HG02798 (cell line): ENCODE data around the gene CNOT2.

Experiments
- ATAC-seq: cut with Tn5 transposase; IDR thresholded peaks from one replicate; pipeline ENCODE4 v1.9.1; 2021; ENCODE audit warnings: mild to moderate bottlenecking; ENCODE audit not compliant: unreplicated experiment, poor library complexity

Gene CNOT2

DNA sequence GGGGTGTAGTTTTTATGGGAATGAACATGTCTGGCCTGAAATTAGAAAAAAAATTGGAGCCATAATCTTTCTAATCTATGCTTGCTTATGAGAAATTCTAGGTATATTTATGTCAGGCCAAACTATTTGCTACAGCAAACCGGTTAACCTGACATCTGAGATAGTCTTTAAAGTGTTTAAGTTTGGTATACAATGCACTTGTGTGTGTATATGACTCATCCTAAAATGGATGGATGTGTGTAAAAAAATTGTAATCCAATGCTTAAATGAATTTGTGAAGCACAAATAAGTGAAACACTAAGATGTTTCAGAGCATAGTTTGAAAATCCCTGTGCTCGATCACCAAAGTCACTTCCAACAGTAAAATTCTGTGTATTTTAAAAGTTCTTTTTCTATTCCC is 6.7 kb downstream of the CNOT2 start:
- ATAC-seq = no peak

DNA sequence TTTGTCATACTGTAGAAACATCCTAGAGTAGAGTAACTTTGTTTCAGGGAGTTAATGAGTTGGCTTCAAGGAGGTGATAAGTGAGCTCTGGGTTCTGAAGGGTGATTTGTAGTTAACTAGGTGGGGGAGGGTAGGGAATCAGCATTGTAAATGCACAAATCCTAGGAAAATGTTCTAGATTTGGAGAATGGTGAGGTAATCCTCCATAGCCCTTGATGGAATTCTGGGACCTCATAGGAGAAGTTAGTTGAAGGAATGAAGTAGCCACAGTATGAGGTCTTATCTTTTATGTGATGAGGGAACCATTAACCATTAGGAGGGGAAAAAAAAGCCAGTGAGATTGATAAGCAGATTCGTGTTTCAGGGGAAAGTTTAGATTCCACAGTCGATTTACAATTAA is 8.0 kb downstream of the CNOT2 start:
- ATAC-seq = no peak

DNA sequence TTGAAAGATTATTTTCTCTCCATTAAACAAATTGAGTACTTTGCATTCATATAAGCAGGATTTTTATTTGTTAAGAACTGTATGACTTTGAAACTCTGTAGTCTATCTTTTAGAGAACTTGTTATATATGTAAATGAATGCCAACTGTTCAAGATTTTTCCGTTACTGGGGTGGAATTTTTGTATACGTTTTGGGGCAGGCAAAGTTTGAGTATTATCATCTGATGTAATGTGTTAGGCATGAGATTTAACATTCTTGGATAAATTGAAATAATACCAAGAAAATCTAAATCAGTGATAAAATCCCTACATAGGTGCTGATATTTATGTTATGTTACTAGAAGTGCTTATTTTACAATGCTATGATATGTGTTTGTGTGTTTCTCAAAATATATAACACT is 8.4 kb downstream of the CNOT2 start:
- ATAC-seq = no peak

DNA sequence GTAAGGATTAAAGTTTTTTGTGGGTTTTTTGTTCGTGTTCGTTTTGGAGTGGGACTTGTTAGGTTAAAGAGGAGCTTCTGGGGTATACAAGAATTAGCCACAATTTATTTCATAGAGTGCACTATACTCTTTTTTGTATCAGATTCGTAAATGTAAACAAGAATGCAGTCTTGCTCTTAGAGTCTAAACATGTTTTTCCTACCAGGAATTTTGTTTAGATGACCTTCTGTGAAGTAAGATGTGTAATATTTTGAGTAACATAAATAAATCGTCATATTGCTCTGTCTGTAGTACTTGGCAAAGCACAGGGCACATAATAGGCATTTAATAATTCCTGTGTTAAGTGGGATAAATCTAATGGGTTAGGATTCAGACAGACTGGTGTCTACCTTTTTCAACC is 9.6 kb downstream of the CNOT2 start:
- no peak for ATAC-seq

DNA sequence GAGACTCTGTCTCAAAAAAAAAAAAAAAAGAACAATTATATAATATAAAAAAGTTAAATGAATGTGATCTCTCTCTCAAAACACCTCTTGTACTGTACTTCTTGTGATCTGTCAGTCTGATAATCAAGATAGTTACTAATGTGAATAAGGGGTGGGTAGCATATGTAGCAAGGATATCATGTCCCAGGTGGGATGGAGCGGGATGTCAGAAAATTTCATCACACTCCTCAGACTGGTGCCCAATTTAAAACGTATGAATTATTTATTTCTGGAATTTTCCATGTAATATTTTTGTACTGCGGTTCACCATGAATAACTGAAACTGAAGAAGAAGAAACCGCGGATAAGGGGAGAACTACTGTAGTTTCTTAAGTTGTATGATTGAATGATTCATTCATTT is 11.0 kb downstream of the CNOT2 start:
- ATAC-seq = no peak

DNA sequence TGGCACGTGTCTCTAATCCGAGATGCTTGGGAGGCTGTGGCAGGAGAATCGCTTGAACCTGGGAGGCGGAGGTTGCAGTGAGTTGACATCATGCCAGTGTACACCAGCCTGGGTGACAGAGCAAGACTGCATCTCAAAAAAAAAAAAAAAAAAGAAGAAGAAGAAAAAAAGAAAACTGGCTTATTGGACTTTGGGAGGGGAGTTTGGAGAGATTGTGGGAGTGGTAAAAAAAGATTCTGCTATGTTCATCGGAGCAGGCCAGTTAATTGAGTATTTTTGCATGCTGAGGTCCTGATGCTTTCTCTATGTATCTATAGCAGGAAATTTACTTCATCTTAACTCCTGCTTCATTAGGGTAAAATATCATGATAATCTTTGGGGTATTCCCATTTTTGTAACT is 11.6 kb downstream of the CNOT2 start:
- ATAC-seq = no peak

DNA sequence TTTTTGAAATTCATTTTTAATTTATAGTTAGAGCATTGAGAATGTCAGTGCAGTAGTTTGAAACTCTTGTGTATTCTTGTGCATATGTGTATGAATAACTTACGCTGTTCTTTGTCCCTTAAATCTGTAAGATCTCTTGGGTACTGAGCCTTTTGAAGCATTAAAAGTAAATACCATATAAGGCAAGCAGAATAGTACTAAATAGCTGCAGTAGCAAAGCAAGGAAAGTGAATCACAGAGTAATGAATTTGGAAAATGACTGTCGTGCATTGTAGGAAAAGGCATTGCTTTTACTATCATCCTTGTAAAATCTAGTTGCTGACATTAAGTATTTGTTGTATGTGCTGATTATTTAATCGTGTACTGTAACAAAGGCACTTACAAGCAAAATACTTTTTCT is 12.1 kb downstream of the CNOT2 start:
- ATAC-seq = no peak

DNA sequence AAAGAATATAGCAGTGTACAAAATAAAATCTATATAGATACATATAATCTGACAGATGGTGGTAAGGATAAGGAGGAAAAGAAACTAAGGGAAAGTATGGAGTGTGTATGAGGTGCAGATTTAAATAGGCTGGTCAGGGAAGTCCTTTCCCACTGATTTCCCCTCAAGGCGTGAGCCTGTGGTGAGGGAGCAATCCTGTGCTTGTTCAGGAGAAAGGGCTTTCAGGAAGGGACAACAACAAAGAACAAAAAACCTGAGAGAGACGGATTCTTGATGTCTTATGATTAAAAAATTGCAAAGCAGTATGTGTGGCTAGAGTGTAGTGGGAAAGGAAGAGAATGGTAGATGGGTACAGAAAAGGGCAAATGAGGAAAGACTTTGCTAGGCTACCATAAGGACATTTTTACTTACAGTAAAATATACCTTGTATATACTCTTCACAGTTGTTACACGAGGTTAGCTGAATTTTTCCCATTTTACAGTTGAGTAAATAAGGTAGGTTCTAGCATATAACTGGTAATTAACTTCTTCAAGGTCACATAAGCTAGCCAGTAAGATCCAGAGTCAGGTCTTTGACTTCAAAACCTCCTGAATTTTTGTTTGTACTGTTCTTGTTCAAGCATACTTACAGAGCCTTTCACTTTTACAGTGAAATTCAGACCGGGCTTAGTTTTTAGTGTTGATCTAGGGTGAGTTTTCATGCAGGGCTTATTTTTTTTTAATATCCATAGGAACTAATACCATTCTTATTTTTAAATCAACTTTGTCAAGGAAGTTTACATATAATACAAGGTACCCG is 15.6 kb downstream of the CNOT2 start:
- ATAC-seq = no peak

DNA sequence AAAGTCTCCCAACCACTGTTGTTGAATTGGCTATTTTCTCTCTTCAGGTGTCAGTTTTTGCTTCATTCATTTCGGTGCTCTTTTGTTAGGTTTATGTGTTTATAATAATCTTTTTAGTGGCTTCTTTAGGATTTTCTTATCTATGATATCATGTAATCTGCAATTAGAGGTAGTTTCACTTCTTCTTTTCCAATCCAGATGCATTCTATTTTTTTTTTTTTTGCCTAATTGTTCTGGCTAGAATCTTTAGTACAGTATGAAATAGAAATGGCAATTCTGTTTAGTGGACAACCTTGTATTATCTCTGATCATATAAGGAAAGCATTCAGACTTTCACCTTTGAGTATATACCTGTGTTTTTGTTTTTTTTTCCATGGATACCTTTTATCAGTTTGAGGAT is 17.4 kb downstream of the CNOT2 start:
- ATAC-seq = no peak

DNA sequence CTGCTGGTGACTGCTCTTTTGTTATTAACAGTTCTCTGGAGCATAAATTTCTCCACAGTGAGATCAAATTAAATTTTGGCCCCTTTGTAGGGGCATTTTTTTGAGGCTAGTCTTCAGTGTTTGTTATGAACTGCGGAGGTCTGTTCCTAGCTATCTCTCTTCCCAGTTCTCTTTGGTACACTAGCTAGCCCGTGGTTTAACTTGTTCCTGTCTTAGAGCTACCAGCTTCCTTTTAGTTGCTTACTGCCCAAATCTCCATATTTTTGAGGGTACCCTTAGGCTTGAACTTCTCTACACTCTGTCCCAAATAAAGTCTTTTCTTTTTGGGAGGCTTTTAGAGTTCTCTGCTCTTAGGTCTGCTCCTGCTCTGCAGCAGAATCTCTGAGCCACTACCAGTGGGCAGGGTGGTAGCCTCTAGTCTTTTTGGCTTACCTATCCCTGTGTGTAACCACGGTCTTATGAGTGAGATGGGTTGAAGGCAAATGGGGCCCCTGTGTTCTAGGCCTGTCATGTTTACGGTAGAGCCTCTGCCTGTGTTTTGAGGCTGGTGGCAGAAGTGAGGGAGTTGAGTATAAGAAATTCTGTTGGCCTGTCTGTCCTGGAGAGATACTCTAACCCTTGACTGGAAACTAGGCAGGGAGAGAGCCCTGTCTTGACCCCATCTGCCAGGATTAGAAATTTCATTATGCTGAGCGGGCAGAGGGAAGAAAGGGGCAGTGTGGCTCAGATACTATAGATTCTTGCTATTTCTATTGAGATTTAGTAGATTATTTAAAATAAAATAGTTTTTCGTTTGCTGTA is 21.0 kb downstream of the CNOT2 start:
- ATAC-seq = no peak

DNA sequence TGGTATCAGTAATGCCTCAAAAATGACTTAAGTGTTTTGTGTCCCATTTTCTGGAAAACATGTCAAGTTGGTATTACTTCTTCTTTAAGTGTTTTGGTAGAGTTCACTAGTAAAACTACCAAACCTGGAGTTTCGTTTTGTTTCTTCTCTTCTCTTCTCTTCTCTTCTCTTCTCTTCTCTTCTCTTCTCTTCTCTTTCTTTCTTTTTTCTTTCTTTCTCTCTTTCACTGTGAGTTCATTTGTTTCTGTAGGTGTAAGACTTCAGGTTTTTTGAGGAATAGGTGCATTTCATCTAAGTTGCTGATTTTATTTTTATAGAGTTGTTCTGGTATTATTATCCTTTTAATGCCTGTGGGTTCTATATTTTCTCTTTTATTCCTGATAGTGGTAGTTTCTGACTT is 21.9 kb downstream of the CNOT2 start:
- no peak for ATAC-seq

DNA sequence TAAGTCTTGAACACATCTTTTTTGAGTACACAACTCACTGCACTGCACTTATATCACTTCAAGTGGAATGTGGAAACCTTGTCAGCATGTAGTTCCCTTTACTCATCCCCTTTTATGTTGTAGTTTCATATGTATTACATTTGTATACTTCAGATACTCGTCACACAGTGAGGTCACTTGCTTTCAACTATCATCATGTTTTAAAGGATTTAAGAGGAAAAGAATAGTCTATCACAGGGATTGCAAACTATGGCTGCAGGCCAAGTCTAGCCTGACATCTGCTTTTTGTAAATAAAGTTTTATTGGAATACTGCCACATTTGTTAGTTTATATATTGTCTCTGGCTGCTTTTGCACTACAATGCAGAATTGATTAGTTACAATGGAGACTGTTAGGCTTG is 24.3 kb downstream of the CNOT2 start:
- ATAC-seq = no peak

DNA sequence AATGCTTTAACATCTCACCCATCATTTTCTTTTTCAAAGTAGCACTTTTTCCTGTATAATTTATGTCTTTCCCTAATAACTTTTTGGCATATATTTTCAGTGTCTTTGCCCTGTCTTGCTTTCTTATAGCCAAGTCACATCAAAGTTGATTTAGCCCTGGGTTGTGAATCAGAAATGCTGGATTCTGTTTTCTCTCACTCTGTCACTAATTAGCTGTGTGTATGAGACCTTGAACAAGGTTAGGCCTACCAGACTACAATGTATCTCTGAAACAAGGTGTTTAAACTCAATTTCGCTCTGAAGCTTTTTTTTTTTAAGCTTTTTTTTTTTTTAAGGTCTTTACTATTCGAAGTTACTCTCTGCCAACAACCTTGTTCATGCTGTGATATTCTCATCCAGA is 25.7 kb downstream of the CNOT2 start:
- no peak for ATAC-seq

DNA sequence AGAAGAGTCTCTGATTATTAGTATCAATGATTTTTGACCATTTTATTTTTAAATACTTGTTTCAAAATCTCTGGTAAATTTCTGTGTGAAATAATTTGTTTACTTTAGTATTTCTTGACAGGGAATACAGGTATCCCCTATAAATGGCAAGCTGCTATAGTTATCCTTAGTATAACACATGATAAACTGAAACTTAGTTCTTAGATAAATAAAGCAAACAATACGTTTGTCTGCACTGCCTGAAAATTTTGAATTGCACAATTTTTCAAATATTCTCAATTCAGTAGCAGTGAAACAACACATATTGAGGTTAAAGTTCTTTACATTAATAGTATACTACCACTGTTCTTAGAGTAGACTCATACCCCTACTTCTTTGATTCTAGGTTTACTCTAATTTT is 26.9 kb downstream of the CNOT2 start:
- no peak for ATAC-seq

DNA sequence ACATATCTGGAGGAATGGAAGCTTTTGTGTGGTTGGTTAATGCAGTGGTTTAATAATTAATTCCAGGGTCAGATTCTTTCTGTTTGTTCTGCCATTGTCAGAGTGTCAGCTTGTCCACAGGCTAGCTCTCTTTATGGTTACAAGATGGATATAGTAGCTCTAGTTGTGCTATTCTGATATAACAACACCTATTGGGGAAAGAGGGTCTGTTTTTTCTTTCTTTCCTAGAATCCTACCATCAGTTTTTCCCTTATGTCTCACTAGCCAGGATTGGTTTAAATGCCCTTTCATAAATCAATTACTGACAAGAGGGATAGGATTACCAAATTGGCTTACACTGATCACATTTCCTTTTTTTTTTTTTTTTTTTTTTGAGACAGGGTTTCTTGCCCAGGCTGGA is 27.8 kb downstream of the CNOT2 start:
- ATAC-seq = no peak

DNA sequence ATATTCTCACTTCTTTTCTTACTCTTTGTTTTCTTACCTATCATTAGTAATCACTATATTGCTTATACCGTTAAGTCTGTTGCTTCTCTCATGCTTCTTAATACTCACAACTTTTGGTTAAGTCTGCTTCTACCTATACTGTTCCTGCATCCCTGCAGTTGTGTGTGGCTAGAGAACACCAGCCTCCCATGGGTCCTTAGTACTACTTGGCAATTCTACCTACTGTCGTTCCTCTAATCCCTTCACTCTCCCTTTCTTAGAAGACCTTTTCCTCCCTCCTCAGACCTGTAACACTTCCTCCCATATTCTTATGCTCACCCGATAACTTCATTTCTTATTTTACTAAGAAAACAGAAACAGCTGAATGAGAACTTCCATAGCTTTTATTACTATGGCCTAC is 29.3 kb downstream of the CNOT2 start:
- ATAC-seq = no peak

DNA sequence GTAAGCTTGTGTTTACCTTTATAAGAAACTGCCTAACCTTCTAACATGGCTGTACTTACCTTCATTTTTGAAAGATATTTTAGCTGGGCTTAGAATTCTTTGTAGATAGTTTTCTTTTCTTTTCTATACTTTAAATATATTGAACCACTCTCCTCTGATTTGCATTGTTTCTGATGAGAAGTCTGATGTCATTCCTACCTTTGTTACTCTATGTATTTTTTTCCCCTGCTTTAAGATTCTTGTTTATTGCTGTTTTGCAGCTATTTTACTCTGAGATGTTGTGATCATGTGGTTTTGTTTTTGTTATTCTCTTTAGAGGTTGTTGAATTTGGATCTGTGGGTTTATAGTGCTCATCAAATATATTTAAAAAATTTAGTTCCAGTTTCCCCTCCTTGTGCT is 31.8 kb downstream of the CNOT2 start:
- no peak for ATAC-seq

DNA sequence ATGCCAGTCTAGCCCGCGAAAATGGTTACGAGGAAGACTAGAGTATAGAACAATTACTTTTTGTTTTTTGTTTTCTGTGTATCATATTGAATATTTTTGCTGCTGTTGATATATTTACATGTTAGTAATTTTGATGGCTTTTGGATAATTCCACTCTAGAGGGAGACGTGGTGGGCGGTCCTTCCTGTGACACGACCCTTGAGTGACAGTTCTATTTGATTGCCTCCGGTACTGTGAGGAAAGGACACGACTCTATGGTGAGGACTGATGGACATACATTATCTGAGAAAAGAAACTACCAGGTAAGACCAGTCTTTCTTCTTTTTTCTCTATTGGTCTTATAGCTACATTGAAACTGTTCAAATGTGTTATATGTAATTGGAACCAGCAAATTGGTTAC is 34.7 kb downstream of the CNOT2 start:
- ATAC-seq = no peak

DNA sequence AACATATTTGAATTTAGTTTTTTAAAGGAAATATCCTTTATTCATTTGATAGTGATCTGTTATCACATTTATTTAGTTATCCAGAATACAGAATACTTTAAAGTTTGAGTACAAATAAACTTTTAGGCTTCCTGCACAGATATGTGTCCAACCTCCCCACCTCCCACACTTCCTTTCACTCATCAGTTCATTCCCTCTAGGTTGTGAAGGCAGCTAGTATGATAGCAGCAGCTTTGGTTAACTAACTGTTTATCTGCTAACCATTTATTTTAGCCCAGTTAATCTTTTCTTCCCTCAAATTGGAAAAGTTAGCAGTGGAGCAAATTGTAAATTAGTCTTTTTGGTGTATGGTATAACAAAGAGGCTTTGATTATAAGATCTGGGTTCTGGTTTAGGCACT is 35.7 kb downstream of the CNOT2 start:
- no peak for ATAC-seq

DNA sequence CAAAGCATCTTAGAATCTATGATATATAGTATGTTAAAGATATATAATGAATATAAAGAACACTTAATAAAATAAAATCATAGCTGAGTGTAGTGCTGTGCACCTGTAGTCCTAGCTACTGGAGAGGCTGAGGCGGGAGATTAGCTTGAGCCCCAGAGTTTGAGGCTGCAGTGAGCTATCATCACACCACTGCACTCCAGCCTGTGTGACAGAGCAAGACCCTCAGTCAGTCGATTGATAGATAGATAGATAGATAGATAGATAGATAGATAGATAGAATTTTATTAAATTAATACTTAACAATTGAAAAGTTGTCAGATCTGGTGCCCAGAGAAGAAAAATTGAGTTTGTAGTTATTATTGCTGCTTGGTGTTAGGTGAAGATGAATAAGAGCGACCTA is 40.0 kb downstream of the CNOT2 start:
- no peak for ATAC-seq

DNA sequence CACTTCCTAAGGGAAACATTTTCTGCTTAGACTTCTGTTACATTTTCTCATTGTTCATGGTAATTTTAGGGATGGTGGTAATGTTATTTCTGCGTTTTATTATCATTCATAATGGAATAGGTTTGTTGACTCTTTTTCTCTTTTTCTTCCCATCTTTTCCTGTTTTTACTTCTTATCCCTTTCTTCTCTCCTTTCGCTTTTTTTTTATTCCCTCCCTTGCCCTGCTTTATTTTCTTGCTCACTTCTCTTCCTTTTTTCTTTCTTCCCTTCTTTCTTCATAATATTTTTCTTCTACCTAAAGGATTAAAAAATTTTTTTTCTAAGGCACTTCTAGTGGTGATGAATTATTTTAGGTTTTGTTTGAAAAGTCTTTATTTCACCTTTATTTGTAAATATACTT is 45.6 kb downstream of the CNOT2 start:
- ATAC-seq = no peak

DNA sequence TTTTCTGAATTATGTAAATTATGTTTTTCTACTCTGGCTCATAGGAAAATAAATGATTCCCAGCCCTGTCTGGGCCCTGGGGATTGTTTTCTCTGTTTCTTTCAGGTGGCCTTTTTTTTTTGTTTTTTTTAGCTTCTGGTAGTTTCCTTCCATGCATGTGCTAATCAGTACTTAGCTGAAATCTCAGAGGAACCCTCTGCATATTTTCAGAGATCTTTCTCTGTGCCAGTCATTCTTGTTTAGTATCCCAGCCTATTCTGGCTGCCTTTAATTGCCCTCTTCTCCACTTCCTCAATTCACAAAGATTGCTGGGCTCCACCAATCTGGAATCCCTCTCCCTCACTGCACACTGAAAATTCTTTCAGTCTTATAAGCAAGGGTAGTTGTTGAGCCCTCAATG is 46.9 kb downstream of the CNOT2 start:
- ATAC-seq = no peak
